GM10248 (cell line): ENCODE data around the gene KHDC1L.

ENCODE experiments used
- CTCF ChIA-PET: fragments of 300-600 bp; sonication (Branson Sonifier 250); formaldehyde crosslinking; extraction: SDS; loops from one replicate; lab custom pipeline; 2021; ENCODE audit warnings: antibody characterized with exemption; lab: Yijun Ruan, JAX
- POLR2A ChIA-PET: fragments of 350-650 bp; sonication (Branson Sonifier 250); formaldehyde crosslinking; extraction: SDS; loops from one replicate; lab custom pipeline; 2020; ENCODE audit warnings: antibody characterized with exemption; lab: Yijun Ruan, JAX
- DNase-seq: peaks from one replicate; pipeline ENCODE4 v3.0.0; 2012; ENCODE audit errors: extremely low spot score
- TF ChIP-seq, protein P1 (sequence below): IDR thresholded peaks from 2 replicates; pipeline ENCODE4 v1.5.1; 2012; ENCODE audit warnings: mild to moderate bottlenecking, low read depth; ENCODE audit errors: extremely low read depth, missing control alignments, control extremely low read depth

Gene KHDC1L

DNA sequence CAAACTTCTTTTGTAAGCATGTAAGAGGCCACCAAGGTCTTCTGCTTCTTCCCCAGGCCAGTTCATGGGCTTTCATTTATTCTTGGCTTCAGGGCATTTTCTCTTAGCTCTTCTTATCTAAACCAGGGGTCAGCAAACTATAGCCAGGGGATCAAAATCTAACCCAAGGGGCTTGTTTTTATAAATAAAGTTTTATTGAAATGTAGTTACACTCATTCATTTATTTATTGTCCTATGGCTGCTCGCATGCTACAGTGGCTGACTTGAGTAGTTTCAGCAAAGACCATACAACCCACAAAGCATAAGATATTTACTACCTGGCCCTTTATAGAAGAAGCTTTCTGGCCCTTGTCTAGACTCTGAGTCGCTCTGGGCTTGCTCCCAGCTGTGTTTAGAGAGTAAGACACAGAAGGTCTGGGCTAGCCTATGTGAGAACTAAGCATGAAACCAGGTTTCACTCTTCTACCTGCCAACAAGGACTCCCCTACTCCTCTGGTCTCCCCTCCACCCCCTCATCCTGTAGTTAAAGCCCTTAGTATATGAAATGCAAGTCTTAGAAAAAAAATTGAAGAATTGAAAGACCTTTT is 43.2 kb downstream of the KHDC1L start:
- ChIA-PET CTCF (interaction anchor here (0.7 to 2.7 kb wide), 14 partner anchors 8 to 771 kb away, joined by 3 to 30 read pairs (median 3); no protein-coding TSS in a partner anchor), POLR2A (no interaction called here)
- TF ChIP-seq, protein P1, sequence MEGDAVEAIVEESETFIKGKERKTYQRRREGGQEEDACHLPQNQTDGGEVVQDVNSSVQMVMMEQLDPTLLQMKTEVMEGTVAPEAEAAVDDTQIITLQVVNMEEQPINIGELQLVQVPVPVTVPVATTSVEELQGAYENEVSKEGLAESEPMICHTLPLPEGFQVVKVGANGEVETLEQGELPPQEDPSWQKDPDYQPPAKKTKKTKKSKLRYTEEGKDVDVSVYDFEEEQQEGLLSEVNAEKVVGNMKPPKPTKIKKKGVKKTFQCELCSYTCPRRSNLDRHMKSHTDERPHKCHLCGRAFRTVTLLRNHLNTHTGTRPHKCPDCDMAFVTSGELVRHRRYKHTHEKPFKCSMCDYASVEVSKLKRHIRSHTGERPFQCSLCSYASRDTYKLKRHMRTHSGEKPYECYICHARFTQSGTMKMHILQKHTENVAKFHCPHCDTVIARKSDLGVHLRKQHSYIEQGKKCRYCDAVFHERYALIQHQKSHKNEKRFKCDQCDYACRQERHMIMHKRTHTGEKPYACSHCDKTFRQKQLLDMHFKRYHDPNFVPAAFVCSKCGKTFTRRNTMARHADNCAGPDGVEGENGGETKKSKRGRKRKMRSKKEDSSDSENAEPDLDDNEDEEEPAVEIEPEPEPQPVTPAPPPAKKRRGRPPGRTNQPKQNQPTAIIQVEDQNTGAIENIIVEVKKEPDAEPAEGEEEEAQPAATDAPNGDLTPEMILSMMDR, result no peak
- no peak for DNase-seq

DNA sequence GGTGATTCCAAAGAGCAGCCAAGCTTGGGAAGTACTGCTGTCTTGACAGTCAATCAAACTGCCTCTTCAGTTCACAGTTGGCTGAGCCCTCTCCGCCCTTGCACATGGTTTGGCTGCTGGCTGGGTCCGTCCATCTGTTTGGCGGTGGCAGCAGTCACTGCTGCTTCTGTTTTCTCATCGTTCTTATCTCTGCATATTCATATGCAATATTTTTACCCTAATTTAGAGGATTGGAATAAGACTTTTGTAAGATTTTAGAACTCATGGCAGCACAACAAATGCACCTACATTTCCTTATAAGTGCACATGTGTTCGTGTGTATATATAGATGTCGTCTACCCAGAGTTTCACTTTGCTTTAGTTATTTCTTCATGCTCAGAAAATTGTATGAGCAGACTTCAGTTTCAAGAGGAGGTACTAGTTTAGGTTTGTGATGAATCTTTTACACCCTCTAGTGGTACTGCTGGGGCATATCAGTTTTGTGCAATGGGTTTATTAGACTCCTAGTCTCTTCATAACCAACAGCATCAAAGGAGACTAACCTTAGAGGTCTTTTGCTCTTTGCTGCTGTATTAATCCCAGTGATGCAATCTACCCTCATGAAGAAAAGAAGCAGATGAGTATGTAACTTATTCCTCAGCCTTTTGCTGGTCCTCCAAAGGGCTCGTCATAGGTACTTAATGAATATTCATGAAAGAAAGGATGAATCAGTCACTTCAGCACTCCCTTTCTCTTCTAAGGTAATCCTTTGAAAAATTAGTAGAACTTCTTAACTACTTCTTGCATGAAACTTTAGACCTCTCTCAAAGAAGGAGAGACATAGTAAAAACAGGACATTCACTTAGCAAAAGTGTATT is 44.3 kb downstream of the KHDC1L start:
- TF ChIP-seq, protein P1, result peak; percentile 83
- peak; percentile 56 for DNase-seq
- POLR2A ChIA-PET, result no interaction called here
- CTCF ChIA-PET, result interaction anchor here (0.7 to 2.7 kb wide), 17 partner anchors 9 to 770 kb away, joined by 3 to 30 read pairs (median 3); no protein-coding TSS in a partner anchor

DNA sequence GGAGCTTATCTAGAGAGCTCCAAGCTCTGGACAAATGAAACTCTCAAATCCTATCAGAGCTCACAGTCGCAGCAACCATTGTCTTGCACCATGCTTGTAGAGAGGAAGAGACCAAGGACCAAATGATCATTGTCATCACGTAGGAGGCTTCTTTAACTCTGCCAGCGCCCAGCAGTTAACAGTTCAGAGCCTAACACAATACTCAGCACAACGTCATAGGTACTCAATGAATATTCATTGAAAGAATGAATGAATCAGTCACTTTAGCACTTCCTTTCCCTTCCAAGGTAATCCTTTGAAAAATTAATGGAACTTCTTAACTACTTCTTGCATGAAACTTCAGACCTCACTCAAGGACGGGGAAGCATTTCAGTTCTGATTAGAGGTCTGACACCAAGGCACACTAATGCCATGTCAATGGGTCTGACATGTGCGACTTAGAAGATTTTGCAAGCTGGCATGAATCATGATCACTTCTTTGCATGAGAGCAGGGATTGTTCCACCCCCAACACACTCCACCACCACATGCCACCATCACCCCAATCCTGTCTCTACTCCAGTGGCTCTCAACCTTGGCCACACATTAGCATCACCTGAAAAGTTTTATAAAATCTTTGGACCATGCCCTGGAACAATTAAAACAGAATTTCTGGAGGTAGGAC is 45.1 kb downstream of the KHDC1L start:
- TF ChIP-seq, protein P1, result no peak
- ChIA-PET POLR2A (no interaction called here), CTCF (interaction anchor here (0.8 to 1.7 kb wide), 13 partner anchors 8 to 768 kb away, joined by 3 to 19 read pairs (median 3); no protein-coding TSS in a partner anchor)
- no peak for DNase-seq

DNA sequence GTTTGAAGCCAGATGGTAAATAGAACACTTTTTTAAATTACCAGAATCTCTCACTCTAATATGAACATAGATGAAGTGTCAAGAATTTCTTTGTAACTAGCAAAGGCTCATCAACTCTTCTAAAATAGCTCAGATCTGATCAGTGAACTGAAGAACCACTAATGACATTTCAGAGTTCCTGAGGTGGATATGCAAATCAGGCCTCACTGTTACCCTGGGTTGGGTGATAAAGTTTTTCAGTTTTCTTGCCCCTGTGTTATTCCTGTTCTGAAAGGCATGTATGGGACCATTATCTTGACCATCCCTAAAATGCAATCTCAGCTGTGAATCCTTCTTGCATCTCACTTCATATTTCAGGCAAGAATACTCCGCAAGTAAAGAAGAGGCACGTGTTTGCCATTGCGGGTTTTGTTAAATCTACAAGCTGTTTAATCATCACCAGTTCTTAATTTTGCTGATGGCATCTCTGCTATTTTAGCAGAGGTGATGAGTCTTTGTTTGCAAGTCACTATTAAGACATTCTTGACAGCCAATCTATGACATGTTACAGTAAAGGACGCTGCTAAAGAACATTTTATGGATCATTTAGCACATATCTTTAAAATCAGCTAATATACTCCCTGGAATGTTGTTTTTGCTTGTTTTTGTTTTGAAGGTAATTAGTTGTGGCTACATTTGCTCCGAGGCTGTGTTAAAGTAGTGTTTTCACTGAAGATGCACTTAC is 47.9 kb downstream of the KHDC1L start:
- POLR2A ChIA-PET, result no interaction called here
- CTCF ChIA-PET, result interaction anchor here (1.2 to 2.6 kb wide), 5 partner anchors 14 to 766 kb away, joined by 3 to 19 read pairs (median 6); no protein-coding TSS in a partner anchor
- DNase-seq, result no peak
- TF ChIP-seq, protein P1, result no peak

DNA sequence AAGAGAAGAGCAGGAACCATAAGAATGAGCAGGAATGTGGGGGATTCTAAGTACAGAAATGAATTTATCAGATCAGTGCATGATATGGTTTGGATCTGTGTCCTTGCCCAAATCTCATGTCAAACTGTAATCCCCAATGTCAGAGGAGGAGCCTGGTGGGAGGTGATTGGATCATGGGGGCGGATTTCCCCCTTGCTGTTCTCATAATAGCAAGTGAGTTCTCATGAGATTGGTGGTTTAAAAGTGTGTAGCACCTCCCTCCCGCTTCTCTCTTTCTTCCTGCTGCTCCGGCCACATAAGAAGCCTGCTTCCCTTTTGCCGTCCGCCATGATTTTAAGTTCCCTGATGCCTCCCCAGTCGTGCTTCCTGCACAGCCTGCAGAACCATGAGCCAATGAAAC is 49.2 kb downstream of the KHDC1L start:
- ChIA-PET POLR2A (no interaction called here), CTCF (interaction anchor here (0.8 to 0.9 kb wide), 2 partner anchors 12 to 764 kb away, joined by 3 to 5 read pairs; no protein-coding TSS in a partner anchor)
- no peak for DNase-seq
- TF ChIP-seq, protein P1, result no peak
